OCI-LY7 (cell line): ENCODE results near the gene KAT6B.

Source experiments
- EZH2phosphoT487 ChIP-seq: fragments of 200-600 bp; sonication (generic); IDR thresholded peaks from 2 replicates; pipeline ENCODE4 v1.6.1; 2018; ENCODE audit warnings: low read depth, borderline replicate concordance, mild to moderate bottlenecking, mixed run types, antibody characterized with exemption, low read length, moderate library complexity, mixed read lengths
- TF ChIP-seq, protein P1 (sequence below): fragments of 200-600 bp; sonication (generic); conservative IDR thresholded peaks from 2 replicates; pipeline ENCODE4 v1.5.1; 2014; ENCODE audit warnings: mild to moderate bottlenecking, antibody characterized with exemption, low read length, moderate library complexity, mixed read lengths

DNA sequence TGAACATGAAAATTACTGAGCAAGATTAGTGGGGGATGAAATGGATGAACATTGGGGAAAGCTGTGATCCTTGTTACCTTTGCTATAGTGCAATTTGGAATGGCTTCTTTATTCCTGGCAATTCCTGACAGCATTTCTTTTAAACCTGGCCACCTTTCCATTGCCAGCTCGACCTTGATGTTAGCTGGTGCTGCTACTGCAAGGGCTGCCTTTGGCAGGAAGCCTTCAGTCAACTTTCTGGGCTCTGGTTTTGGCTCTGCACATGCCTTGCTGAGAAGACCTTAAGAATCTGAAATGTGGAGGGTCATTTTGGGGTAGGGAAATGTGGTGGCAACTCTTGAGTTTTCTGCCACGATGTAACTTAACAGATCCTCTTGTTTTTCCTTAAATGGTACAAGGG is 64.7 kb downstream of the KAT6B start:
- TF ChIP-seq EZH2phosphoT487: no peak
- TF ChIP-seq, protein P1, sequence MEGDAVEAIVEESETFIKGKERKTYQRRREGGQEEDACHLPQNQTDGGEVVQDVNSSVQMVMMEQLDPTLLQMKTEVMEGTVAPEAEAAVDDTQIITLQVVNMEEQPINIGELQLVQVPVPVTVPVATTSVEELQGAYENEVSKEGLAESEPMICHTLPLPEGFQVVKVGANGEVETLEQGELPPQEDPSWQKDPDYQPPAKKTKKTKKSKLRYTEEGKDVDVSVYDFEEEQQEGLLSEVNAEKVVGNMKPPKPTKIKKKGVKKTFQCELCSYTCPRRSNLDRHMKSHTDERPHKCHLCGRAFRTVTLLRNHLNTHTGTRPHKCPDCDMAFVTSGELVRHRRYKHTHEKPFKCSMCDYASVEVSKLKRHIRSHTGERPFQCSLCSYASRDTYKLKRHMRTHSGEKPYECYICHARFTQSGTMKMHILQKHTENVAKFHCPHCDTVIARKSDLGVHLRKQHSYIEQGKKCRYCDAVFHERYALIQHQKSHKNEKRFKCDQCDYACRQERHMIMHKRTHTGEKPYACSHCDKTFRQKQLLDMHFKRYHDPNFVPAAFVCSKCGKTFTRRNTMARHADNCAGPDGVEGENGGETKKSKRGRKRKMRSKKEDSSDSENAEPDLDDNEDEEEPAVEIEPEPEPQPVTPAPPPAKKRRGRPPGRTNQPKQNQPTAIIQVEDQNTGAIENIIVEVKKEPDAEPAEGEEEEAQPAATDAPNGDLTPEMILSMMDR: no peak
